ENCODE measurements around the gene INCA1.

DNA sequence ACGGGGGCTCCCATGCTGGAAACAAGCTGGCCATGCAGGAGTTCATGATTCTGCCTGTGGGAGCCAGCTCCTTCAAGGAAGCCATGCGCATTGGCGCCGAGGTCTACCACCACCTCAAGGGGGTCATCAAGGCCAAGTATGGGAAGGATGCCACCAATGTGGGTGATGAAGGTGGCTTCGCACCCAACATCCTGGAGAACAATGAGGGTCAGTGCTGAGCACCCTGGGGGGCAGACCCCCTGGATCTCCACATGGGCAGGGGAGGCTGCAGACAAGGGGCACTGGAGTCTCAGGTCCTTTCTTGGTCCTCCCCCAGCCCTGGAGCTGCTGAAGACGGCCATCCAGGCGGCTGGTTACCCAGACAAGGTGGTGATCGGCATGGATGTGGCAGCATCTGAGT, 42.2 kb downstream of the INCA1 start:
- TF ChIP-seq POLR2A (IDR thresholded peaks at IDR 0.05), result no peak
- TF ChIP-seq POLR2AphosphoS5 (IDR thresholded peaks at IDR 0.05), result no peak
